SJSA1 (cell line): ENCODE measurements around the gene VLDLR. TPM values are rescaled to one million over a fixed set of nuclear protein-coding genes. Genes with fewer than 3 reads are reported as not detected.

ENCODE experiments used
- DNase-seq, 2 experiments: peaks; one replicate each; pipeline ENCODE4 v3.0.0-alpha.2; 2015 to 2020; ENCODE audit warnings: low spot score in 2 of 2, low read depth in 1 of 2
- H3K27ac ChIP-seq: fragments of 250-450 bp; sonication (Bioruptor Pico); 2 replicates; pipeline ENCODE4 v1.5.1; 2020; ENCODE audit warnings: mild to moderate bottlenecking, moderate library complexity
- H3K27me3 ChIP-seq: fragments of 250-450 bp; sonication (Bioruptor Pico); replicated peaks from 2 replicates; pipeline ENCODE4 v1.5.1; 2020; ENCODE audit warnings: mild to moderate bottlenecking, moderate library complexity
- H3K36me3 ChIP-seq: fragments of 250-450 bp; sonication (Bioruptor Pico); 2 replicates; pipeline ENCODE4 v1.5.1; 2020; ENCODE audit warnings: mild to moderate bottlenecking
- H3K4me1 ChIP-seq: fragments of 250-450 bp; sonication (Bioruptor Pico); replicated peaks from 2 replicates; pipeline ENCODE4 v1.6.1; 2021; ENCODE audit warnings: mild to moderate bottlenecking
- H3K4me3 ChIP-seq: fragments of 250-450 bp; sonication (Bioruptor Pico); 2 replicates; pipeline ENCODE4 v1.5.1; 2020; ENCODE audit warnings: mild to moderate bottlenecking
- H3K9me3 ChIP-seq: fragments of 250-450 bp; sonication (Bioruptor Pico); replicated peaks from 2 replicates; pipeline ENCODE4 v1.5.1; 2020; ENCODE audit warnings: mild to moderate bottlenecking
- total RNA-seq: library from RNA; depleted of rRNA; stranded (reverse); fragments of >200 nt; shearing (Covaris generic); gene quantifications from 2 replicates; pipeline ENCODE4 v1.2.3, GENCODE V29; 2014

VLDLR gene
- total RNA-seq, 1 experiment from 2014 or later: 1.1 TPM

GRCh38 chr9:2608276-2608675 lies 13.3 kb upstream of the VLDLR start:
- no peaks in the 10 kb centered on the region for H3K27me3 ChIP-seq
- no peaks in the 10 kb centered on the region for H3K9me3 ChIP-seq
- no peaks in the 10 kb centered on the region for H3K36me3 ChIP-seq
- DNase-seq: no peak
- H3K4me3 ChIP-seq: no peak overlapping the region
- no peak overlapping the region for H3K27ac ChIP-seq
- no peaks in the 10 kb centered on the region for H3K4me1 ChIP-seq

- Histone ChIP-seq H3K27ac (no peak overlapping the region), H3K9me3 (no peaks in the 10 kb centered on the region), H3K4me1 (no peaks in the 10 kb centered on the region), H3K4me3 (no peak overlapping the region), H3K27me3 (no peaks in the 10 kb centered on the region), H3K36me3 (no peaks in the 10 kb centered on the region)
- no peak for DNase-seq
Observed at GRCh38 chr9:2610985-2611384, 10.6 kb upstream of the VLDLR start.

- H3K4me1 ChIP-seq: no peaks in the 10 kb centered on the region
- H3K27me3 ChIP-seq: no peaks in the 10 kb centered on the region
- no peak for DNase-seq
- no peaks in the 10 kb centered on the region for H3K9me3 ChIP-seq
- H3K27ac ChIP-seq: no peak overlapping the region
- no peak overlapping the region for H3K4me3 ChIP-seq
- H3K36me3 ChIP-seq: no peaks in the 10 kb centered on the region
Observed at GRCh38 chr9:2611961-2612360, 9.6 kb upstream of the VLDLR start.

GRCh38 chr9:2613730-2614271 lies 7.8 kb upstream of the VLDLR start:
- Histone ChIP-seq H3K36me3 (no peaks in the 10 kb centered on the region), H3K4me3 (no peak overlapping the region), H3K4me1 (no peaks in the 10 kb centered on the region), H3K27ac (no peak overlapping the region), H3K27me3 (no peaks in the 10 kb centered on the region), H3K9me3 (no peaks in the 10 kb centered on the region)
- DNase-seq: no peak

GRCh38 chr9:2615497-2615896 lies 6.1 kb upstream of the VLDLR start:
- H3K36me3 ChIP-seq: no peaks in the 10 kb centered on the region
- no peaks in the 10 kb centered on the region for H3K4me1 ChIP-seq

GRCh38 chr9:2616692-2617377 lies 4.8 kb upstream of the VLDLR start:
- H3K9me3 ChIP-seq: no peaks in the 10 kb centered on the region
- H3K27ac ChIP-seq: no peak overlapping the region

More at GRCh38 chr9:2615497-2615896, 6.1 kb upstream of the VLDLR start:
- Histone ChIP-seq H3K9me3 (no peaks in the 10 kb centered on the region), H3K4me3 (no peak overlapping the region), H3K27ac (no peak overlapping the region), H3K27me3 (no peaks in the 10 kb centered on the region)
- DNase-seq: no peak

GRCh38 chr9:2618289-2618688 lies 3.3 kb upstream of the VLDLR start:
- H3K9me3 ChIP-seq: no peaks in the 10 kb centered on the region
- no peaks in the 10 kb centered on the region for H3K27me3 ChIP-seq
- H3K4me1 ChIP-seq: 0 out of 2 replicates have a peak, but pooled peaks cover 3% of the 10 kb centered on the region
- no peaks in the 10 kb centered on the region for H3K36me3 ChIP-seq
- no peak overlapping the region for H3K4me3 ChIP-seq
- no peak overlapping the region for H3K27ac ChIP-seq
- DNase-seq: no peak

More at GRCh38 chr9:2616692-2617377, 4.8 kb upstream of the VLDLR start:
- no peaks in the 10 kb centered on the region for H3K27me3 ChIP-seq
- H3K36me3 ChIP-seq: no peaks in the 10 kb centered on the region
- H3K4me1 ChIP-seq: 0 out of 2 replicates have a peak, but pooled peaks cover 3% of the 10 kb centered on the region
- DNase-seq: no peak
- H3K4me3 ChIP-seq: no peak overlapping the region

GRCh38 chr9:2620919-2621721 lies 467 bp upstream of the VLDLR start:
- DNase-seq: peak; percentile 31 to 44
- Histone ChIP-seq H3K4me3 (peak overlapping the region; percentile 48), H3K4me1 (0 out of 2 replicates have a peak, but pooled peaks cover 3% of the 10 kb centered on the region), H3K9me3 (no peaks in the 10 kb centered on the region), H3K27ac (no peak overlapping the region), H3K36me3 (no peaks in the 10 kb centered on the region), H3K27me3 (no peaks in the 10 kb centered on the region)

- peak in 1 of 2 experiments; percentile 7 for DNase-seq
- no peak overlapping the region for H3K27ac ChIP-seq
- no peaks in the 10 kb centered on the region for H3K36me3 ChIP-seq
- H3K4me3 ChIP-seq: peak overlapping the region; percentile 48
- H3K27me3 ChIP-seq: no peaks in the 10 kb centered on the region
- H3K4me1 ChIP-seq: 0 out of 2 replicates have a peak, but pooled peaks cover 3% of the 10 kb centered on the region
- no peaks in the 10 kb centered on the region for H3K9me3 ChIP-seq
Observed at GRCh38 chr9:2622461-2623287, 1.1 kb downstream of the VLDLR start.

GRCh38 chr9:2623288-2624050 lies 1.9 kb downstream of the VLDLR start:
- H3K9me3 ChIP-seq: no peaks in the 10 kb centered on the region
- H3K36me3 ChIP-seq: no peaks in the 10 kb centered on the region
- H3K27me3 ChIP-seq: no peaks in the 10 kb centered on the region
- no peak for DNase-seq
- no peak overlapping the region for H3K4me3 ChIP-seq
- H3K4me1 ChIP-seq: 0 out of 2 replicates have a peak, but pooled peaks cover 3% of the 10 kb centered on the region
- no peak overlapping the region for H3K27ac ChIP-seq

GRCh38 chr9:2624051-2624682 lies 2.6 kb downstream of the VLDLR start:
- no peak for DNase-seq
- Histone ChIP-seq H3K27ac (no peak overlapping the region), H3K27me3 (no peaks in the 10 kb centered on the region), H3K4me3 (no peak overlapping the region), H3K9me3 (no peaks in the 10 kb centered on the region), H3K36me3 (no peaks in the 10 kb centered on the region), H3K4me1 (0 out of 2 replicates have a peak, but pooled peaks cover 3% of the 10 kb centered on the region)

GRCh38 chr9:2625427-2625826 lies 3.8 kb downstream of the VLDLR start:
- no peak overlapping the region for H3K27ac ChIP-seq

More at GRCh38 chr9:2625427-2625826, 3.8 kb downstream of the VLDLR start:
- no peak overlapping the region for H3K4me3 ChIP-seq
- no peak for DNase-seq
- H3K4me1 ChIP-seq: 0 out of 2 replicates have a peak, but pooled peaks cover 3% of the 10 kb centered on the region
- no peaks in the 10 kb centered on the region for H3K36me3 ChIP-seq
- H3K9me3 ChIP-seq: no peaks in the 10 kb centered on the region
- H3K27me3 ChIP-seq: no peaks in the 10 kb centered on the region
